Measurements from ENCODE around the gene ABCC11. TPM values are rescaled to one million over a fixed set of nuclear protein-coding genes. Genes with fewer than 3 reads are reported as not detected.

ABCC11 gene
- total RNA-seq, 6 experiments from 2014 or later = 2.1 to 7.6 (median 3.3) TPM

DNA sequence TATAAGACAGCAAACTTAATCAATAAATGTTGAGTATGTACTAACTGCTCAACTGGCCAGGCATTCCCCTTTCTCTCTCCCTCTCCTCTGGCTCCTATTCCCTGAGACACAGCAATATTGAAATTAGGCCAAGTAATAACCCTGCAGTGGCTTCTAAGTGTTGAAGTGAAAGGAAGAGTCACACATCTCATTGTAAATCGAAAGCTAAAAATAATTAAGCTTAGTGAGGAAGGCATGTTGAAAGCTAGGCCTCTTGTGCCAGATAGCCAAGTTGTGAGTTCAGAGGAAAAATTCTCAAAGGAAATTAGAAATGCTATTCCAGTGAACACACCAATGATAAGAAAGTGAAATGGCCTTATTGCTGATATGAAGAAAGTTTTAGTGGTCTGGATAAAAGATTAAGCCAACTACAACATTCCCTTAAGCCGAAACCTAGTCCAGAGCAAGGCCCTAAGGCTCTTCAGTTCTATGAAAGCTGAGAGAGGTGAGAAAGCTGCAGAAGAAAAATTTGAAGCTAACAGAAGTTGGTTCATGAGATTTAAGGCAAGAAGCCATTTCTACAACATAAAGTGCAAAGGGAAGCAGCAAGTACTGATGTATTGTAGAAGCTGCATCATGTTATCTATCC lies 35.4 kb upstream of the ABCC11 start:
- no peak for TF ChIP-seq POLR2A (IDR thresholded peaks at IDR 0.05)
- TF ChIP-seq, protein P1, sequence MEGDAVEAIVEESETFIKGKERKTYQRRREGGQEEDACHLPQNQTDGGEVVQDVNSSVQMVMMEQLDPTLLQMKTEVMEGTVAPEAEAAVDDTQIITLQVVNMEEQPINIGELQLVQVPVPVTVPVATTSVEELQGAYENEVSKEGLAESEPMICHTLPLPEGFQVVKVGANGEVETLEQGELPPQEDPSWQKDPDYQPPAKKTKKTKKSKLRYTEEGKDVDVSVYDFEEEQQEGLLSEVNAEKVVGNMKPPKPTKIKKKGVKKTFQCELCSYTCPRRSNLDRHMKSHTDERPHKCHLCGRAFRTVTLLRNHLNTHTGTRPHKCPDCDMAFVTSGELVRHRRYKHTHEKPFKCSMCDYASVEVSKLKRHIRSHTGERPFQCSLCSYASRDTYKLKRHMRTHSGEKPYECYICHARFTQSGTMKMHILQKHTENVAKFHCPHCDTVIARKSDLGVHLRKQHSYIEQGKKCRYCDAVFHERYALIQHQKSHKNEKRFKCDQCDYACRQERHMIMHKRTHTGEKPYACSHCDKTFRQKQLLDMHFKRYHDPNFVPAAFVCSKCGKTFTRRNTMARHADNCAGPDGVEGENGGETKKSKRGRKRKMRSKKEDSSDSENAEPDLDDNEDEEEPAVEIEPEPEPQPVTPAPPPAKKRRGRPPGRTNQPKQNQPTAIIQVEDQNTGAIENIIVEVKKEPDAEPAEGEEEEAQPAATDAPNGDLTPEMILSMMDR (IDR thresholded peaks at IDR 0.05) = no peak
- whole genome bisulfite sequencing (ENCODE audit: insufficient coverage, low coverage, low lambda C conversion rate, missing lambda C conversion rate) = 57% methylated on average over 2 of the region's 2 CpGs
- Histone ChIP-seq H3K9me3 (no peaks in the 10 kb centered on the region), H3K4me3 (no peak overlapping the region), H3K4me1 (peaks cover 0 to 9% (median 3%) of the 10 kb centered on the region in 4 donors), H3K36me3 (peaks cover 0 to 31% (median 9%) of the 10 kb centered on the region in 4 donors), H3K27me3 (no peaks in the 10 kb centered on the region), H3K27ac (no peak overlapping the region)
- DNase-seq = no peak
- intact Hi-C loops (cut with DNase I) = no loop called here
- ATAC-seq = peak; percentile 28 to 51 (median 40)

DNA sequence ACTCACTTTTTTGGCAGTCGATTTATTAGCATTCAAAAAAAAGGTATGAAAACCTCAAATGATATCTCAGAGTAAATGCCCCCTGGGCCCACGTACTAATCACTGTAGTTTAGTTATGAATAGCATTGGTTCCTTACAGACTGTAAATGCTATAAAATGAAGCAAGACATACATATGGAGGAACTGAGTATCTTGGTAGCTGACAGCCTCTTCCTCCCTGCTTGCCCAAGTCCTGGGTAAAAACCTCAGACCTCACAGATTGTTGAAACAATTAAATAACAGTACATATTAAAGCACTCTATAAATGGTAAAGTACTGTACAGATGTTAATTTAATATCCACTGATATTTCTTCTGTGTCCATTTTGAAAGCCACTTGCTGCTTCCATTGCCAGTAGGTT lies 33.2 kb upstream of the ABCC11 start:
- intact Hi-C loops (cut with DNase I) = no loop called here
- H3K4me1 ChIP-seq = peaks cover 0 to 10% (median 5%) of the 10 kb centered on the region in 4 donors
- H3K27ac ChIP-seq = no peak overlapping the region
- ATAC-seq = no peak
- TF ChIP-seq POLR2A (IDR thresholded peaks at IDR 0.05) = no peak
- TF ChIP-seq, protein P1 (IDR thresholded peaks at IDR 0.05) = no peak
- H3K36me3 ChIP-seq = peaks cover 0 to 20% (median 7%) of the 10 kb centered on the region in 4 donors
- WGBS (ENCODE audit: insufficient coverage, low coverage, low lambda C conversion rate, missing lambda C conversion rate) = 79% methylated on average over 2 of the region's 2 CpGs
- DNase-seq = no peak
- no peak overlapping the region for H3K4me3 ChIP-seq
- no peaks in the 10 kb centered on the region for H3K9me3 ChIP-seq
- no peaks in the 10 kb centered on the region for H3K27me3 ChIP-seq

DNA sequence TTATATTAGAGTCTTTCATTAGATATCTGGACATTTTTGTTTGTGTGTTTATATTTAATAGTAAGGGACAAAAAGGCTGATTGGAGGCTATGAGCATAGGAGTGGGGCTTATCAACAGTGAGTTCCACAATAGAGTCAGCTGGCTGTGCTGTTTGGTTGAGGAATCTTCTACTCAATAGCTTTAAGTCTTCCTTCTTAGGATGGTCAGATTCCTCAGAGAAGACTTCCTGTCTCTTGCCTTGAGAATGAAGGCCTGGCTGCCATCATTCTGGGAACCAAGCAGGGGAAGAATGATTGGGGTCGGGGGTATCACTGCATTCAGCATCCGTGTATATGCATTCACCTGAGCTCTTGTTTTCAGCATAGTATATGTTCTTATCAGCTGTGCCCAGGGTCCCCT lies 31.9 kb upstream of the ABCC11 start:
- Histone ChIP-seq H3K27ac (peak overlapping the region in 1 of 3 donors; percentile 6), H3K4me1 (peaks cover 0 to 9% (median 5%) of the 10 kb centered on the region in 4 donors), H3K4me3 (no peak overlapping the region), H3K36me3 (peaks cover 0 to 20% (median 10%) of the 10 kb centered on the region in 4 donors), H3K9me3 (no peaks in the 10 kb centered on the region), H3K27me3 (no peaks in the 10 kb centered on the region)
- intact Hi-C loops (cut with DNase I) = no loop called here
- no peak for DNase-seq
- ATAC-seq = peak in 1 of 4 donors; percentile 49
- TF ChIP-seq, protein P1 (IDR thresholded peaks at IDR 0.05) = no peak
- TF ChIP-seq POLR2A (IDR thresholded peaks at IDR 0.05) = no peak
- 50% methylated on average over 2 of the region's 2 CpGs for WGBS (ENCODE audit: insufficient coverage, low coverage, low lambda C conversion rate, missing lambda C conversion rate)

DNA sequence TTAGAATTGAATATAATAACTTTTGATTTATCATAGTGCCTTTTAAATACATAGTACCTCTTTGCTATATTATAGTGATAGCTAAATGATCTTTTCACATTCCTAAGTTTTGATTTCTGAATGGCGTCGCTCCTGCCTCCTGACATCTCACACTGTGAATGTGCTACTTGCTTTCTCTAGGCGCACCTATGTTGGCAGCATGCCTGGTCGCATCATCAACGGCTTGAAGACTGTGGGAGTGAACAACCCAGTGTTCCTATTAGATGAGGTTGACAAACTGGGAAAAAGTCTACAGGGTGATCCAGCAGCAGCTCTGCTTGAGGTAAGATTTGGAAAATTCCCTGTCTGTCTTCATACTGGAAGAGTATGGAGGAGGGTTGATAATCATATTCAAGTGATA lies 29.8 kb upstream of the ABCC11 start:
- Histone ChIP-seq H3K4me1 (peaks cover 0 to 7% (median 2%) of the 10 kb centered on the region in 4 donors), H3K36me3 (peaks cover 0 to 23% (median 13%) of the 10 kb centered on the region in 4 donors), H3K27ac (no peak overlapping the region), H3K4me3 (no peak overlapping the region), H3K9me3 (no peaks in the 10 kb centered on the region), H3K27me3 (no peaks in the 10 kb centered on the region)
- WGBS (ENCODE audit: insufficient coverage, low coverage, low lambda C conversion rate, missing lambda C conversion rate) = 84% methylated on average over 5 of the region's 5 CpGs
- intact Hi-C loops (cut with DNase I) = no loop called here
- ATAC-seq (peak in 2 of 4 donors; percentile 5 to 19), DNase-seq (peak in 1 of 3 donors; percentile 27)
- TF ChIP-seq POLR2A (IDR thresholded peaks at IDR 0.05) = no peak
- TF ChIP-seq, protein P1 (IDR thresholded peaks at IDR 0.05) = no peak

Measured in right lobe of liver (tissue), 6 donors.